H7 (cell line): ENCODE data around the gene SRP68. TPM values are rescaled to one million over a fixed set of nuclear protein-coding genes. Genes with fewer than 3 reads are reported as not detected.

Experiments used
- DNase-seq: peaks from one replicate; pipeline ENCODE4 v3.0.0; 2012
- H3K27me3 ChIP-seq: 2 replicates; pipeline ENCODE4 v1.6.0; 2011; ENCODE audit warnings: mild to moderate bottlenecking, low read length; ENCODE audit not compliant: control insufficient read depth, insufficient read depth
- H3K36me3 ChIP-seq: replicated peaks from 2 replicates; pipeline ENCODE4 v1.5.1; 2011; ENCODE audit warnings: low read length; ENCODE audit not compliant: control insufficient read depth, insufficient read depth
- H3K4me3 ChIP-seq: 2 replicates; pipeline ENCODE4 v1.5.1; 2011; ENCODE audit warnings: low read depth, mild to moderate bottlenecking, control low read depth, low read length, moderate library complexity; ENCODE audit not compliant: insufficient read depth
- total RNA-seq: library from RNA; depleted of rRNA; stranded (reverse); fragments of >200 nt; shearing (Covaris generic); gene quantifications from 2 replicates; pipeline ENCODE4 v1.2.3, GENCODE V29; 2014; rRNA removed

The SRP68 gene
- total RNA-seq, 1 experiment from 2014 or later = 31.4 TPM

- Histone ChIP-seq H3K4me3 (no peak overlapping the region), H3K27me3 (no peaks in the 10 kb centered on the region), H3K36me3 (no peaks in the 10 kb centered on the region; the same call in none of the 2 replicates)
- peak; percentile 98 for DNase-seq
Observed at GRCh38 chr17:76000016-76000754, 72.1 kb downstream of the SRP68 start.

GRCh38 chr17:75998327-75998795 is 74.0 kb downstream of the SRP68 start:
- Histone ChIP-seq H3K36me3 (no peaks in the 10 kb centered on the region; the same call in none of the 2 replicates), H3K4me3 (no peak overlapping the region), H3K27me3 (no peaks in the 10 kb centered on the region)
- no peak for DNase-seq

- H3K27me3 ChIP-seq = no peaks in the 10 kb centered on the region
- H3K4me3 ChIP-seq = no peak overlapping the region
- no peaks in the 10 kb centered on the region; the same call in 1 of the 2 replicates for H3K36me3 ChIP-seq
- DNase-seq = peak; percentile 61
Observed at GRCh38 chr17:75996665-75997590, 75.4 kb downstream of the SRP68 start.

DNA sequence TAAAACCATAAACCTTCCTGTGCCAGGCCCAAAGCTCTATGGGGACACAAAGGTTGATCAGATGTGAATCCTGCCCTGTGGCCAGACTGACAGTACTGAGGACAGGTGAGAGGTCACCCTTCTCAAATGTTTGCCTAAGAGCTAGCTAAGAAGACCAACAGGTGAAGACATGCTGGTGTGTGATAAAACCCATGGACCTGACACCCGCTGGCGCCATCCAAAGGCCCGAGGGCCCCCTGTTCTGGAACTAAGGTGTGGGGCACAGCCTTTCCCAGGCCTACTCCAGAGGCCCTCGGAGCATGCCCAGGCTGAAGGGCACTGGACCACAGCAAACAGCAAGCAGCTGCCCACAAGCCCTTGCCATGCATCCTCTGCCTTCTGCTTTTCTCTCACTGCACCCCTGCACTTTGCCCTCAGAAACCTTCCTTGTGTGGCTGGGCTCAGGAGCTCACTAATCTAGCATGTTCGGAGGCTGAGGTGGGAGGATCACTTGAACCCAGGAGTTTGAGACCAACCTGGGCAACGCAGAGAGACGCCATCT is 76.9 kb downstream of the SRP68 start:
- no peak overlapping the region for H3K4me3 ChIP-seq
- peak; percentile 38 for DNase-seq
- no peaks in the 10 kb centered on the region for H3K27me3 ChIP-seq
- H3K36me3 ChIP-seq = peaks cover 3% of the 10 kb centered on the region

DNA sequence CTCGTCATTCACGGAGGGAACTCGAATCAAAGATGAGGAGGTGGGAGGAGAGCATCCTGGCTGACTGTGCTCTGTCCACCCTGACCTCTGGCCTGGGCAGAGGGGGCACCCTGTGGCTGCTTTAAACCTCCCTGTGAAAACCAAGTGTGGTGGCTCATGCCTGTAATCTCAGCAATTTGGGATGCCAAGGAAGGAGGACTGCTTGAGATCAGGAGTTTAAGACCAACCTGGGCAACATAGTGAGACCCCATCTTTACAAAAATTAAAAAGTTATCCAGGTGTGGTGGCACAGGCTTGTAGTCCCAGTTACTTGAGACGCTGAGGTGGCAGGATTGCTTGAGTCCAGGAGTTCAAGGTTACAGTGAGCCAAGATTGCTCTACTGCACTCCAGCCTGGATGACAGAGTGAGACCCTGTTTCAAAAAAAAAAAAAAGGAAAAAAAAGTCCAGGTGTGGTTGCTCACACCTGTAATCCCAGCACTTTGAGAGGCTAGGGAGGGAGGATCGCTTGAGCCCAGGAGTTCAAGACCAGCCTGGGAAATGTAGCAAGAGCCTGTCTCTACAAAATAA is 77.4 kb downstream of the SRP68 start:
- no peak for DNase-seq
- H3K27me3 ChIP-seq = no peaks in the 10 kb centered on the region
- peaks cover 3% of the 10 kb centered on the region for H3K36me3 ChIP-seq
- H3K4me3 ChIP-seq = no peak overlapping the region

- Histone ChIP-seq H3K4me3 (no peak overlapping the region), H3K36me3 (peaks cover 3% of the 10 kb centered on the region), H3K27me3 (no peaks in the 10 kb centered on the region)
- peak; percentile 18 for DNase-seq
Observed at GRCh38 chr17:75991396-75991795, 80.9 kb downstream of the SRP68 start.

Other genes with a start within 250 kb of the SRP68 start
- gene UNC13D, start 228.1 kb downstream of the SRP68 start, total RNA-seq = 4.2 and 7.2 TPM in 2 replicates
- gene WBP2, start 217.2 kb downstream of the SRP68 start, total RNA-seq = 44.8 and 48.2 TPM in 2 replicates
- 8.5 and 14.1 TPM in 2 replicates for gene TRIM47, start 193.9 kb downstream of the SRP68 start, total RNA-seq
- 66.4 and 69.4 TPM in 2 replicates for gene TRIM65, start 175.6 kb downstream of the SRP68 start, total RNA-seq
- gene MRPL38, start 167.6 kb downstream of the SRP68 start, total RNA-seq = 100 and 125 TPM in 2 replicates
- 17.9 and 27.7 TPM in 2 replicates for gene FBF1, start 131.5 kb downstream of the SRP68 start, total RNA-seq
- 35.1 and 38.3 TPM in 2 replicates for gene ACOX1, start 93.4 kb downstream of the SRP68 start, total RNA-seq
- gene TEN1, start 93.3 kb downstream of the SRP68 start, total RNA-seq = 12.5 and 16.9 TPM in 2 replicates
- gene CDK3, start 71.7 kb downstream of the SRP68 start, total RNA-seq = 4.3 and 6.7 TPM in 2 replicates
- gene EVPL, start 45.2 kb downstream of the SRP68 start, total RNA-seq = 0.26 TPM in 1 of 2 replicates, not detected in the other
- 1.8 and 2.0 TPM in 2 replicates for gene GALR2, start 2.3 kb upstream of the SRP68 start, total RNA-seq
- gene ZACN, start 6.7 kb upstream of the SRP68 start, total RNA-seq = 0.48 and 0.59 TPM in 2 replicates
- 80.3 and 87.7 TPM in 2 replicates for gene EXOC7, start 31.3 kb upstream of the SRP68 start, total RNA-seq
- 2.0 and 3.3 TPM in 2 replicates for gene FOXJ1, start 68.7 kb upstream of the SRP68 start, total RNA-seq
- gene RNF157, start 168.0 kb upstream of the SRP68 start, total RNA-seq = 4.2 and 5.6 TPM in 2 replicates
- gene UBALD2, start 192.8 kb upstream of the SRP68 start, total RNA-seq = 21.3 and 24.8 TPM in 2 replicates
- 0.70 and 1.1 TPM in 2 replicates for gene QRICH2, start 235.8 kb upstream of the SRP68 start, total RNA-seq